ENCODE results near the gene KRTAP10-11.
"Not testable (repeated sequence)": the region's sequence is repeated elsewhere in the genome, so short reads cannot be mapped to it uniquely, and the experiment has no call there.

KRTAP10-11 gene

DNA sequence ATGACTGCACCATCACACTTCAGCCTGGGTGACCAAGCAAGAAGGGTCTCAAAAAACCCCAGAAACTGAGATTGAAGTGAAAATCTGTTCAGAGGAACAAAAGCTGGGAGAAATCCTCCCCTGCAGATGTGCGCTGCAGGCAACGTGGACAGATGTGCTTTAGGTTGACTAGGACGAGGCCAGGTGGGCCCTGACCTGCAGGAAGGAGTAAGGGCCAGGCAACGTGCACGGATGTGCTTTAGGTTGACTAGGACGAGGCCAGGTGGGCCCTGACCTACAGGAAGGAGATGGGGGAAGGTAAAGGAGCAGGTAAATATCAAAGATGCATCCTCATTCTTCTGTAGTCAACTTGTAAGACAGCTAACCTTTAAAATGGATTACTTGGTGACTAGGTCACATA, 38.3 kb downstream of the KRTAP10-11 start:
- no peak for ATAC-seq
- no peak for TF ChIP-seq ISL1 (CRISPR knock-in tag; IDR thresholded peaks at IDR 0.05)
- no peak for TF ChIP-seq ESRRG (CRISPR knock-in tag; IDR thresholded peaks at IDR 0.05)
- TF ChIP-seq OSR1 (CRISPR knock-in tag; IDR thresholded peaks at IDR 0.05) = no peak
- TF ChIP-seq ZNF565 (CRISPR knock-in tag; conservative IDR thresholded peaks at IDR 0.05; ENCODE audit: low read depth) = no peak
- TF ChIP-seq ZC3H10 (CRISPR knock-in tag; IDR thresholded peaks at IDR 0.05) = no peak
- TF ChIP-seq BACH2 (CRISPR knock-in tag; IDR thresholded peaks at IDR 0.05; ENCODE audit: borderline replicate concordance) = no peak
- no peak for TF ChIP-seq ARNTL (CRISPR knock-in tag; IDR thresholded peaks at IDR 0.05; ENCODE audit: borderline replicate concordance, low read depth)
- TF ChIP-seq PATZ1 (CRISPR knock-in tag; IDR thresholded peaks at IDR 0.05; ENCODE audit: borderline replicate concordance) = no peak
- TF ChIP-seq, protein P1, sequence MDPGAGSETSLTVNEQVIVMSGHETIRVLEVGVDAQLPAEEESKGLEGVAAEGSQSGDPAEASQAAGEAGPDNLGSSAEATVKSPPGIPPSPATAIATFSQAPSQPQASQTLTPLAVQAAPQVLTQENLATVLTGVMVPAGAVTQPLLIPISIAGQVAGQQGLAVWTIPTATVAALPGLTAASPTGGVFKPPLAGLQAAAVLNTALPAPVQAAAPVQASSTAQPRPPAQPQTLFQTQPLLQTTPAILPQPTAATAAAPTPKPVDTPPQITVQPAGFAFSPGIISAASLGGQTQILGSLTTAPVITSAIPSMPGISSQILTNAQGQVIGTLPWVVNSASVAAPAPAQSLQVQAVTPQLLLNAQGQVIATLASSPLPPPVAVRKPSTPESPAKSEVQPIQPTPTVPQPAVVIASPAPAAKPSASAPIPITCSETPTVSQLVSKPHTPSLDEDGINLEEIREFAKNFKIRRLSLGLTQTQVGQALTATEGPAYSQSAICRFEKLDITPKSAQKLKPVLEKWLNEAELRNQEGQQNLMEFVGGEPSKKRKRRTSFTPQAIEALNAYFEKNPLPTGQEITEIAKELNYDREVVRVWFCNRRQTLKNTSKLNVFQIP (CRISPR knock-in tag; IDR thresholded peaks at IDR 0.05; ENCODE audit: borderline replicate concordance, low read depth) = no peak
- no peak for TF ChIP-seq GLIS3 (CRISPR knock-in tag; IDR thresholded peaks at IDR 0.05)
- TF ChIP-seq CSRNP3 (CRISPR knock-in tag; IDR thresholded peaks at IDR 0.05) = no peak
- no peak for TF ChIP-seq TCF4 (CRISPR knock-in tag; IDR thresholded peaks at IDR 0.05; ENCODE audit: borderline replicate concordance)
- TF ChIP-seq ZNF8 (CRISPR knock-in tag; IDR thresholded peaks at IDR 0.05) = no peak

GRCh38 chr21:44685050-44685449, 38.8 kb downstream of the KRTAP10-11 start:
- not testable (repeated sequence) for ATAC-seq

DNA sequence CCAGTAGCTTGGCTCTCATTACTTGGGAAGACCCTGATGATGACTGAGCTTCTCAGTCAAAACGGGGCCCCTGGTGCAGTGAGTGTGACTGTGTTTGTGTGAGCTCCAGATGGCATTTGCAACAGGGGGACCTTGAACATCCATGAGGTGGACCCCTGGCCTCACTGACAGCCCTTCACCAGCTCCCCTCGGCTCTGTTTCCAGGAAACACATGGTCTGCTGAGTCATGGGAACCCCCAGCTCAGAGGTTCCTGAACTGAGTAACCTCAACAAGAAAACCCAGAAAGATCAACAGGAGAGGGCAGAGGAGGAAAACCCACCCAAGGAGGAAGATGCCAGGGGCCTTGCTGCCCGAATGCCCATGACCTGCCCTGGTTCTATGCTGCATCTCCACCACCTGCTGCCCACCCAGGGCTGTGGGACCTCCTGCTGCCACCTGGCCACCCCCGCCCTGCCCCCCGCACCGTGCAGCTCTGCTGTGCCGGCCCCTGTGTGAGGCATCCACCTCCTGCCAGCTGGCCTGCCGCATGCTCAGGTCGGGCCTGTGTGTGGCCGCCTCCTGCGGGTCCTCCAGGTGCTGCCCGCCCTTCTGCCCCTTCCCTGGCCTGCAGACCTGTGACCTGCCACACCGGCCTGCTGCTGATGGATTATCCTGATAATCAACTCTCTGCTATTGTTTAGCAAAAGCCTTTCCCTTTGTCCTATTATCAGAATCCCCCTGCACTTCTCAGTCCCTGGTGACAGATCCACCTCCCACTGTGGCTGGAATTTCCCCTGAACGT, 40.0 kb downstream of the KRTAP10-11 start:
- TF ChIP-seq GLIS3 (CRISPR knock-in tag; IDR thresholded peaks at IDR 0.05) = no peak
- TF ChIP-seq RARB (CRISPR knock-in tag; IDR thresholded peaks at IDR 0.05) = no peak
- TF ChIP-seq, protein P2, sequence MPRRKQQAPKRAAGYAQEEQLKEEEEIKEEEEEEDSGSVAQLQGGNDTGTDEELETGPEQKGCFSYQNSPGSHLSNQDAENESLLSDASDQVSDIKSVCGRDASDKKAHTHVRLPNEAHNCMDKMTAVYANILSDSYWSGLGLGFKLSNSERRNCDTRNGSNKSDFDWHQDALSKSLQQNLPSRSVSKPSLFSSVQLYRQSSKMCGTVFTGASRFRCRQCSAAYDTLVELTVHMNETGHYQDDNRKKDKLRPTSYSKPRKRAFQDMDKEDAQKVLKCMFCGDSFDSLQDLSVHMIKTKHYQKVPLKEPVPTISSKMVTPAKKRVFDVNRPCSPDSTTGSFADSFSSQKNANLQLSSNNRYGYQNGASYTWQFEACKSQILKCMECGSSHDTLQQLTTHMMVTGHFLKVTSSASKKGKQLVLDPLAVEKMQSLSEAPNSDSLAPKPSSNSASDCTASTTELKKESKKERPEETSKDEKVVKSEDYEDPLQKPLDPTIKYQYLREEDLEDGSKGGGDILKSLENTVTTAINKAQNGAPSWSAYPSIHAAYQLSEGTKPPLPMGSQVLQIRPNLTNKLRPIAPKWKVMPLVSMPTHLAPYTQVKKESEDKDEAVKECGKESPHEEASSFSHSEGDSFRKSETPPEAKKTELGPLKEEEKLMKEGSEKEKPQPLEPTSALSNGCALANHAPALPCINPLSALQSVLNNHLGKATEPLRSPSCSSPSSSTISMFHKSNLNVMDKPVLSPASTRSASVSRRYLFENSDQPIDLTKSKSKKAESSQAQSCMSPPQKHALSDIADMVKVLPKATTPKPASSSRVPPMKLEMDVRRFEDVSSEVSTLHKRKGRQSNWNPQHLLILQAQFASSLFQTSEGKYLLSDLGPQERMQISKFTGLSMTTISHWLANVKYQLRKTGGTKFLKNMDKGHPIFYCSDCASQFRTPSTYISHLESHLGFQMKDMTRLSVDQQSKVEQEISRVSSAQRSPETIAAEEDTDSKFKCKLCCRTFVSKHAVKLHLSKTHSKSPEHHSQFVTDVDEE (CRISPR knock-in tag; IDR thresholded peaks at IDR 0.05) = no peak
- no peak for TF ChIP-seq ISL1 (CRISPR knock-in tag; IDR thresholded peaks at IDR 0.05)

DNA sequence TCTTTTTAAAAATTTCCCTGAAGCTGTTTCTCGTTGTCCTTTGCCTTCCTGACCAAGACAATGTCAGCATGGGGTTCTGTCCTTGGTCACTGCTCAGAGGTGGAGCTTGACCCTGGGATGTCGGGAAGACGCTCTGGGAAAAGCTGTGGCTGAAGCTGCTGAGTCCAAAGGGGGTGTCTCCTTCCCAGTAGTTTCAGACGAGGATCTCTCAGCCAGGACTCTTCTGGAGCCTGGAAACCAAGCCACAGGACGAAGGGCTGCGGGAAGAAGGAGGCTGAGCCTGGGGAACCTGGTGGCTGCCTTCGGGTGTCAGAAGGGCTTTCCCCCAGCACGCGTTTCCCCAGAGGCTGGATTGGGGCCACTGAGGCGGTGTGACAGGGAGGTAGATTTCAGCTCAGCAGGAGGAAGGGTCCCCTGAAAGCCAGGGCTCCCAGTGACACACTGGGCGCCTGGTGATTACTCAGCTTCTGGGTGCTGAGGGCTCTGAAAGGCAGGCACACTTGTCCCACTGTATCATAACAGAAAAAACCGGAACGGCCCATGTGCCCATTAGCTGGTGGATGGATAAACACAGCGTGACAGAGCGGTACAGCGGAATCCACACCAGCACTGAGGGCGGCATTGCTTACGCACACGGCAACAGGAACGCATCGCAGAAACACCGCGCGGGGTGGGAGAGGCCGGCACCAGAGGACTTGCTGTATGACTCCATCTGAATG, 40.8 kb downstream of the KRTAP10-11 start:
- ATAC-seq = no peak
- no peak for TF ChIP-seq OSR1 (CRISPR knock-in tag; IDR thresholded peaks at IDR 0.05)
- TF ChIP-seq ZNF8 (CRISPR knock-in tag; IDR thresholded peaks at IDR 0.05) = no peak
- TF ChIP-seq CSRNP3 (CRISPR knock-in tag; IDR thresholded peaks at IDR 0.05) = no peak
- no peak for TF ChIP-seq ZNF565 (CRISPR knock-in tag; conservative IDR thresholded peaks at IDR 0.05; ENCODE audit: low read depth)
- TF ChIP-seq, protein P2 (CRISPR knock-in tag; IDR thresholded peaks at IDR 0.05) = no peak
- TF ChIP-seq TOX (CRISPR knock-in tag; IDR thresholded peaks at IDR 0.05; ENCODE audit: borderline replicate concordance) = no peak
- TF ChIP-seq PPARA (CRISPR knock-in tag; IDR thresholded peaks at IDR 0.05; ENCODE audit: borderline replicate concordance) = no peak
- no peak for TF ChIP-seq BACH2 (CRISPR knock-in tag; IDR thresholded peaks at IDR 0.05; ENCODE audit: borderline replicate concordance)
- TF ChIP-seq ZFP3 (CRISPR knock-in tag; IDR thresholded peaks at IDR 0.05) = no peak
- TF ChIP-seq, protein P1 (CRISPR knock-in tag; IDR thresholded peaks at IDR 0.05; ENCODE audit: borderline replicate concordance, low read depth) = no peak

More for the DNA sequence above, 40.0 kb downstream of the KRTAP10-11 start:
- ATAC-seq = no peak

Data from SK-N-SH treated with all-trans-retinoic acid at 6 μM for 48 hours (cell line).